ENCODE results near the gene NUB1. TPM values are rescaled to one million over a fixed set of nuclear protein-coding genes. Genes with fewer than 3 reads are reported as not detected.

Gene NUB1
- polyA plus RNA-seq, 6 donors from 2014 or later, result 36.5 to 89.7 (median 71.1) TPM

- Mint-ChIP-seq H3K36me3 (peaks cover 0 to 6% of the 10 kb centered on the region in 2 donors), H3K27ac (no peak overlapping the region), H3K9me3 (peaks cover 0 to 6% (median 2%) of the 10 kb centered on the region in 7 donors), H3K4me3 (no peak overlapping the region), H3K27me3 (peaks cover 20 to 23% (median 21%) of the 10 kb centered on the region in 3 donors), H3K4me1 (peaks cover 6 to 14% (median 9%) of the 10 kb centered on the region in 3 donors)
- DNase-seq, result no peak
- ATAC-seq (ENCODE audit: low read depth in 2 of 2), result no peak
Measured at GRCh38 chr7:151426904-151427704, 85.5 kb downstream of the NUB1 start.

- DNase-seq, result no peak
- Mint-ChIP-seq H3K27ac (peak overlapping the region in 2 of 6 donors; percentile 39 to 56), H3K4me1 (peaks cover 9 to 18% (median 11%) of the 10 kb centered on the region in 3 donors)
Measured at GRCh38 chr7:151427705-151428377, 86.2 kb downstream of the NUB1 start.

More at GRCh38 chr7:151427705-151428377, 86.2 kb downstream of the NUB1 start:
- no peak for ATAC-seq (ENCODE audit: low read depth in 2 of 2)
- Mint-ChIP-seq H3K9me3 (peaks cover 0 to 2% (median 0%) of the 10 kb centered on the region in 7 donors), H3K36me3 (no peaks in the 10 kb centered on the region), H3K4me3 (no peak overlapping the region), H3K27me3 (peaks cover 13 to 22% (median 16%) of the 10 kb centered on the region in 3 donors)

Other genes starting within 250 kb of the NUB1 start
- gene GBX1, start 174.1 kb upstream of the NUB1 start, polyA plus RNA-seq (ENCODE audit: low read depth in 6 of 6), result not detected
- not detected for gene ASB10, start 154.6 kb upstream of the NUB1 start, polyA plus RNA-seq (ENCODE audit: low read depth in 6 of 6)
- not detected for gene H2BK1, start 131.3 kb upstream of the NUB1 start, polyA plus RNA-seq (ENCODE audit: low read depth in 6 of 6)
- gene ABCF2, start 114.6 kb upstream of the NUB1 start, polyA plus RNA-seq (ENCODE audit: low read depth in 6 of 6), result 10 to 100 TPM; 23.0 to 32.6 (median 25.4) TPM
- gene CHPF2, start 109.3 kb upstream of the NUB1 start, polyA plus RNA-seq (ENCODE audit: low read depth in 6 of 6), result 10 to 100 TPM; 20.4 to 43.9 (median 25.2) TPM
- 1 to 10 TPM in 1 of 6 donors, under 1 TPM in 3, not detected in 2; 0.35 to 3.1 (median 0.64) TPM for gene SMARCD3, start 93.1 kb upstream of the NUB1 start, polyA plus RNA-seq (ENCODE audit: low read depth in 6 of 6)
- gene WDR86, start 68.2 kb downstream of the NUB1 start, polyA plus RNA-seq (ENCODE audit: low read depth in 6 of 6), result 1 to 10 TPM; 1.4 to 3.5 (median 1.9) TPM
- gene CRYGN, start 98.3 kb downstream of the NUB1 start, polyA plus RNA-seq (ENCODE audit: low read depth in 6 of 6), result not detected
- 10 to 100 TPM; 33.6 to 49.9 (median 46.6) TPM for gene RHEB, start 178.1 kb downstream of the NUB1 start, polyA plus RNA-seq (ENCODE audit: low read depth in 6 of 6)